GM23338 (cell line): ENCODE data around the gene HOXD4. TPM values are rescaled to one million over a fixed set of nuclear protein-coding genes. Genes with fewer than 3 reads are reported as not detected.

Experiments used
- ATAC-seq: fragments of 200-7000 bp; cut with Tn5 transposase; 3 replicates; pipeline ENCODE4 v1.9.1; 2020
- DNase-seq: peaks from one replicate; pipeline ENCODE4 v3.0.0-alpha.2; 2015; ENCODE audit warnings: low spot score
- H2AFZ ChIP-seq: fragments of 200-600 bp; sonication (generic); 2 replicates; pipeline ENCODE4 v1.8.0; 2016; ENCODE audit warnings: antibody characterized with exemption, mild to moderate bottlenecking, moderate library complexity
- H3F3A ChIP-seq: fragments of 200-600 bp; sonication (generic); replicated peaks from 2 replicates; pipeline ENCODE4 v1.8.0; 2017; ENCODE audit warnings: antibody characterized with exemption, mixed run types, low read depth
- H3K27ac ChIP-seq: fragments of 200-600 bp; sonication (generic); 2 replicates; pipeline ENCODE4 v1.6.1; 2016; ENCODE audit warnings: low read depth
- H3K27me3 ChIP-seq: fragments of 200-600 bp; sonication (generic); 2 replicates; pipeline ENCODE4 v1.8.0; 2016; ENCODE audit warnings: mild to moderate bottlenecking, mixed run types, moderate library complexity; ENCODE audit not compliant: insufficient read depth
- H3K36me3 ChIP-seq: fragments of 200-600 bp; sonication (generic); 2 replicates; pipeline ENCODE4 v1.8.0; 2016; ENCODE audit warnings: mild to moderate bottlenecking; ENCODE audit not compliant: insufficient read depth
- H3K4me1 ChIP-seq: fragments of 200-600 bp; sonication (generic); 2 replicates; pipeline ENCODE4 v1.8.0; 2016; ENCODE audit warnings: mild to moderate bottlenecking, moderate library complexity; ENCODE audit not compliant: insufficient read depth
- H3K4me2 ChIP-seq: fragments of 200-600 bp; sonication (generic); 2 replicates; pipeline ENCODE4 v1.7.1; 2017; ENCODE audit warnings: mixed run types
- H3K4me3 ChIP-seq: fragments of 200-600 bp; sonication (generic); 2 replicates; pipeline ENCODE4 v1.6.1; 2016; ENCODE audit warnings: mixed run types
- H3K79me2 ChIP-seq: fragments of 200-600 bp; sonication (generic); replicated peaks from 2 replicates; pipeline ENCODE4 v1.8.0; 2017; ENCODE audit warnings: mild to moderate bottlenecking; ENCODE audit not compliant: insufficient read depth
- H3K9me2 ChIP-seq: fragments of 200-600 bp; sonication (generic); 2 replicates; pipeline ENCODE4 v1.8.0; 2017; ENCODE audit not compliant: insufficient read depth
- H4K20me1 ChIP-seq: fragments of 200-600 bp; sonication (generic); replicated peaks from 2 replicates; pipeline ENCODE4 v1.8.0; 2017; ENCODE audit warnings: mild to moderate bottlenecking; ENCODE audit not compliant: insufficient read depth
- H3K27ac Mint-ChIP-seq: 2 replicates; pipeline ENCODE4 v1.8.0; 2020; ENCODE audit warnings: inconsistent platforms, mild to moderate bottlenecking, moderate library complexity, mixed read lengths
- H3K27me3 Mint-ChIP-seq: 3 replicates; pipeline ENCODE4 v1.8.0; 2022; ENCODE audit warnings: low read depth, mild to moderate bottlenecking, moderate library complexity, mixed read lengths, inconsistent platforms; ENCODE audit not compliant: insufficient read depth, poor library complexity
- H3K36me3 Mint-ChIP-seq: 3 replicates; pipeline ENCODE4 v1.8.0; 2021; ENCODE audit warnings: low read depth, mild to moderate bottlenecking, inconsistent platforms, moderate library complexity, mixed read lengths
- H3K4me1 Mint-ChIP-seq: 3 replicates; pipeline ENCODE4 v1.8.0; 2020; ENCODE audit warnings: mild to moderate bottlenecking, inconsistent platforms, mixed read lengths
- H3K4me3 Mint-ChIP-seq: 3 replicates; pipeline ENCODE4 v1.8.0; 2021; ENCODE audit warnings: moderate library complexity, mild to moderate bottlenecking, inconsistent platforms, mixed read lengths
- H3K9me3 Mint-ChIP-seq: 3 replicates; pipeline ENCODE4 v1.8.0; 2020; ENCODE audit warnings: moderate library complexity, mild to moderate bottlenecking, inconsistent platforms, mixed read lengths
- CREB1 ChIP-seq: fragments of 250-450 bp; sonication (Bioruptor Pico); IDR thresholded peaks from 2 replicates; pipeline ENCODE4 v1.5.0; 2020; ENCODE audit warnings: low read depth, mild to moderate bottlenecking, moderate library complexity
- CTCF ChIP-seq, 2 experiments: fragments of 200-600 bp in 1 of 2; sonication (generic) in 1 of 2; conservative IDR thresholded peaks; 2 replicates each; pipeline versions ENCODE4 v1.5.1 to v1.6.1; 2016 to 2017; ENCODE audit warnings: antibody characterized with exemption in 2 of 2, low read depth in 2 of 2, mild to moderate bottlenecking in 2 of 2, moderate library complexity in 1 of 2
- ETS1 ChIP-seq: IDR thresholded peaks from 2 replicates; pipeline ENCODE4 v1.6.1; 2016; ENCODE audit warnings: antibody characterized with exemption
- EZH2 ChIP-seq: fragments of 200-600 bp; sonication (generic); IDR thresholded peaks from one replicate; pipeline ENCODE4 v1.8.0; 2017; ENCODE audit warnings: antibody characterized with exemption, mild to moderate bottlenecking, low read depth; ENCODE audit not compliant: unreplicated experiment
- EZH2phosphoT487 ChIP-seq: fragments of 200-600 bp; sonication (generic); IDR thresholded peaks from one replicate; pipeline ENCODE4 v1.8.1; 2018; ENCODE audit warnings: antibody characterized with exemption; ENCODE audit not compliant: unreplicated experiment
- NANOG ChIP-seq: IDR thresholded peaks from 2 replicates; pipeline ENCODE4 v1.6.1; 2016; ENCODE audit warnings: antibody characterized with exemption, borderline replicate concordance
- REST ChIP-seq: IDR thresholded peaks from one replicate; pipeline ENCODE4 v1.6.1; 2018; ENCODE audit warnings: antibody characterized with exemption; ENCODE audit not compliant: unreplicated experiment
- polyA plus RNA-seq: library from polyadenylated mRNA; unstranded; fragments of >200 nt; fragmentation: Nextera tagmentation; extraction: Ambion mirVana; gene quantifications from 2 replicates; pipeline ENCODE4 v1.2.1, GENCODE V29; 2016
- total RNA-seq: library from RNA; depleted of rRNA; stranded (reverse); fragments of >200 nt; shearing (Covaris generic); gene quantifications from 2 replicates; pipeline ENCODE4 v1.2.3, GENCODE V29; 2014

The HOXD4 gene
- total and polyA plus RNA-seq, 2 experiments from 2014 or later, result not detected

GRCh38 chr2:176157499-176158185 lies 6.3 kb downstream of the HOXD4 start:
- H3K79me2 ChIP-seq, result no peaks in the 10 kb centered on the region
- peaks cover 49% of the 10 kb centered on the region for H3K4me1 ChIP-seq
- ATAC-seq (peak; percentile 6), DNase-seq (peak; percentile 69)
- H3K36me3 Mint-ChIP-seq, result no peaks in the 10 kb centered on the region
- no peaks in the 10 kb centered on the region for H3K9me2 ChIP-seq
- H3K27ac ChIP-seq, result no peak overlapping the region
- peaks cover 99% of the 10 kb centered on the region for H3K27me3 Mint-ChIP-seq
- H2AFZ ChIP-seq, result no peak overlapping the region
- H3K27me3 ChIP-seq, result peaks cover 100% of the 10 kb centered on the region
- no peak overlapping the region for H3K4me3 Mint-ChIP-seq
- TF ChIP-seq NANOG (no peak), EZH2 (peak; percentile 95), CREB1 (CRISPR knock-in tag) (no peak), EZH2phosphoT487 (peak; percentile 97), REST (no peak), CTCF (conservative IDR thresholded peaks at IDR 0.05; ENCODE audit: low read depth in 2 of 2) (no peak), ETS1 (no peak)
- H3K27ac Mint-ChIP-seq, result no peak overlapping the region
- peaks cover 31% of the 10 kb centered on the region for H3K4me1 Mint-ChIP-seq
- H3K9me3 Mint-ChIP-seq, result peaks cover 3% of the 10 kb centered on the region; the same call in 2 of the 3 replicates
- H4K20me1 ChIP-seq, result peaks cover 50% of the 10 kb centered on the region
- H3K36me3 ChIP-seq, result no peaks in the 10 kb centered on the region
- peak overlapping the region; percentile 34; the same call in 1 of the 2 replicates for H3K4me3 ChIP-seq
- peaks cover 30% of the 10 kb centered on the region for H3F3A ChIP-seq
- H3K4me2 ChIP-seq, result peak overlapping the region; percentile 65; the same call in 1 of the 2 replicates

- Histone ChIP-seq H3K4me1 (peaks cover 52% of the 10 kb centered on the region), H2AFZ (no peak overlapping the region), H4K20me1 (peaks cover 52% of the 10 kb centered on the region), H3F3A (peaks cover 30% of the 10 kb centered on the region), H3K4me3 (no peak overlapping the region), H3K9me2 (no peaks in the 10 kb centered on the region), H3K36me3 (no peaks in the 10 kb centered on the region), H3K79me2 (no peaks in the 10 kb centered on the region), H3K4me2 (no peak overlapping the region), H3K27ac (no peak overlapping the region), H3K27me3 (peaks cover 100% of the 10 kb centered on the region)
- H3K9me3 Mint-ChIP-seq, result peaks cover 3% of the 10 kb centered on the region; the same call in 2 of the 3 replicates
- peaks cover 35% of the 10 kb centered on the region for H3K4me1 Mint-ChIP-seq
- H3K36me3 Mint-ChIP-seq, result no peaks in the 10 kb centered on the region
- peaks cover 99% of the 10 kb centered on the region for H3K27me3 Mint-ChIP-seq
- DNase-seq (peak; percentile 33), ATAC-seq (no peak)
- H3K27ac Mint-ChIP-seq, result no peak overlapping the region
- H3K4me3 Mint-ChIP-seq, result peak overlapping the region; percentile 31; the same call in 1 of the 3 replicates
- TF ChIP-seq EZH2, result peak; percentile 99
- peak; percentile 84 for TF ChIP-seq EZH2phosphoT487
Observed at GRCh38 chr2:176158186-176158591, 6.8 kb downstream of the HOXD4 start.
